ENCODE results near the gene SUN2.
A peak's percentile ranks its signal among the peaks of the same experiment; 100 is the strongest.

SUN2 gene

GRCh38 chr22:38795569-38795968 lies 39.8 kb upstream of the SUN2 start:
- no peak for DNase-seq (ENCODE audit: extremely low read depth, low read depth)
- TF ChIP-seq CTCF (IDR thresholded peaks at IDR 0.05; ENCODE audit: low read depth, low read length, missing control alignments), result no peak
- no peak overlapping the region for H3K4me3 ChIP-seq (replicated peaks; ENCODE audit: low read depth, low read length)

- peak; percentile 98 for DNase-seq (ENCODE audit: extremely low read depth, low read depth)
- no peak for TF ChIP-seq CTCF (IDR thresholded peaks at IDR 0.05; ENCODE audit: low read depth, low read length, missing control alignments)
- H3K4me3 ChIP-seq (replicated peaks; ENCODE audit: low read depth, low read length), result peak within 1 kb of the TSS; percentile 54
Measured at GRCh38 chr22:38793721-38794466, 38.1 kb upstream of the SUN2 start, which contains the start of gene DNAL4. DNAL4 (minus strand) TSS chr22:38794143; CDS start chr22:38782731, 11,412 bp downstream.

GRCh38 chr22:38793317-38793716 lies 37.5 kb upstream of the SUN2 start:
- peak overlapping the region; percentile 54 for H3K4me3 ChIP-seq (replicated peaks; ENCODE audit: low read depth, low read length)
- no peak for TF ChIP-seq CTCF (IDR thresholded peaks at IDR 0.05; ENCODE audit: low read depth, low read length, missing control alignments)
- no peak for DNase-seq (ENCODE audit: extremely low read depth, low read depth)

GRCh38 chr22:38792833-38793232 lies 37.0 kb upstream of the SUN2 start:
- peak overlapping the region; percentile 54 for H3K4me3 ChIP-seq (replicated peaks; ENCODE audit: low read depth, low read length)
- DNase-seq (ENCODE audit: extremely low read depth, low read depth), result no peak
- TF ChIP-seq CTCF (IDR thresholded peaks at IDR 0.05; ENCODE audit: low read depth, low read length, missing control alignments), result no peak

- DNase-seq (ENCODE audit: extremely low read depth, low read depth), result no peak
- no peak for TF ChIP-seq CTCF (IDR thresholded peaks at IDR 0.05; ENCODE audit: low read depth, low read length, missing control alignments)
- no peak overlapping the region for H3K4me3 ChIP-seq (replicated peaks; ENCODE audit: low read depth, low read length)
Measured at GRCh38 chr22:38789606-38790005, 33.8 kb upstream of the SUN2 start.

GRCh38 chr22:38788846-38789245 lies 33.0 kb upstream of the SUN2 start:
- no peak overlapping the region for H3K4me3 ChIP-seq (replicated peaks; ENCODE audit: low read depth, low read length)
- no peak for DNase-seq (ENCODE audit: extremely low read depth, low read depth)
- no peak for TF ChIP-seq CTCF (IDR thresholded peaks at IDR 0.05; ENCODE audit: low read depth, low read length, missing control alignments)

All from HFF-Myc (cell line).